Loucy (cell line): ENCODE measurements around the gene KLF15.

Experiments used
- EZH2phosphoT487 ChIP-seq: fragments of 200-600 bp; IDR thresholded peaks from 2 replicates; pipeline ENCODE4 v1.6.1; 2018; ENCODE audit warnings: antibody characterized with exemption, mild to moderate bottlenecking, moderate library complexity, borderline replicate concordance
- TF ChIP-seq, protein P1 (sequence below): fragments of 200-600 bp; sonication (generic); conservative IDR thresholded peaks from 2 replicates; pipeline ENCODE4 v1.5.1; 2014; ENCODE audit warnings: mild to moderate bottlenecking, antibody characterized with exemption, low read length

DNA sequence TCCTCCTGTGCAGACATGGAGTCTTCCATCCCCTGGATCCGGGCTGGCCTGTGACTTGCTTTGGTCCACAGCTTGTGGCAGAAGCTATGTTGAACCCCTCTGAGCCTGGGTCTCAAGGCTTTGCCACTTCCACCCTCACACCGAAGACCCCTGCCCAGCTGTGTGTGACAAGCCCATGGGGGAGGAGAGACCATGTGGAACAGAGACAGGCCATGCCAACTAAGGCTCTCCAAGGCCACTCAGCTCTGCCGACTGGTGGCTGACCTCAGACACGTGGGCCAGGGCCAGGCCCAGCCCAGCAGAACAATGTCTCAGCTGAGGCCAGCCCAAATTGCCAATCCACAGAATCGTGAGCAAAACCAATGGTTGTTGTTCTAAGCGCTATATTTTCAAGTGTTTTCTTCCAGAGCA lies 21.1 kb upstream of the KLF15 start:
- TF ChIP-seq, protein P1, sequence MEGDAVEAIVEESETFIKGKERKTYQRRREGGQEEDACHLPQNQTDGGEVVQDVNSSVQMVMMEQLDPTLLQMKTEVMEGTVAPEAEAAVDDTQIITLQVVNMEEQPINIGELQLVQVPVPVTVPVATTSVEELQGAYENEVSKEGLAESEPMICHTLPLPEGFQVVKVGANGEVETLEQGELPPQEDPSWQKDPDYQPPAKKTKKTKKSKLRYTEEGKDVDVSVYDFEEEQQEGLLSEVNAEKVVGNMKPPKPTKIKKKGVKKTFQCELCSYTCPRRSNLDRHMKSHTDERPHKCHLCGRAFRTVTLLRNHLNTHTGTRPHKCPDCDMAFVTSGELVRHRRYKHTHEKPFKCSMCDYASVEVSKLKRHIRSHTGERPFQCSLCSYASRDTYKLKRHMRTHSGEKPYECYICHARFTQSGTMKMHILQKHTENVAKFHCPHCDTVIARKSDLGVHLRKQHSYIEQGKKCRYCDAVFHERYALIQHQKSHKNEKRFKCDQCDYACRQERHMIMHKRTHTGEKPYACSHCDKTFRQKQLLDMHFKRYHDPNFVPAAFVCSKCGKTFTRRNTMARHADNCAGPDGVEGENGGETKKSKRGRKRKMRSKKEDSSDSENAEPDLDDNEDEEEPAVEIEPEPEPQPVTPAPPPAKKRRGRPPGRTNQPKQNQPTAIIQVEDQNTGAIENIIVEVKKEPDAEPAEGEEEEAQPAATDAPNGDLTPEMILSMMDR: no peak
- no peak for TF ChIP-seq EZH2phosphoT487
